ENCODE results near the gene ZNF346.
"Not testable (repeated sequence)": the region's sequence is repeated elsewhere in the genome, so short reads cannot be mapped to it uniquely, and the experiment has no call there.

Gene ZNF346

DNA sequence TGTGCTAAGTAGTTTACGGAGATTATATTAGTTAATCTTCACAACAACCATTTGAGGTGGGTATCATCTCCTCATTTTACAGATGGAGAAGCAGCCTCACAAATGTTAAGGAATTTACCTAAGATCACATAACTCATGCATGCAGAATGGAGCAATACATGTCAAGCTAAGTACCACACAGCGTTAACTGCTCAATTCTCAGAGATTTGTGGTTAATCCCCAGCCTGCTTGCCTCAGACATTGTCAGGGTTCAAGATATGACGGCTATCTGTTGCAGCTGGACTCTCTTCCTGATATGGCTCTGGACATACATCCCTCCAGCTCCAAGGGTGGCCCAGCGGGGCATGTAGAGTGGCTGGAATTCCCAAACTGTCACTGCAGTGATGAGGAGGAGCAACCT lies 7.3 kb upstream of the ZNF346 start:
- DNase-seq = no peak

GRCh38 chr5:177018341-177018740 lies 4.2 kb upstream of the ZNF346 start:
- DNase-seq = no peak

- no peak for DNase-seq
These were observed 2.5 kb upstream of the ZNF346 start for GRCh38 chr5:177020033-177020432.

GRCh38 chr5:177023303-177023664 lies 788 bp downstream of the ZNF346 start:
- no peak for DNase-seq

GRCh38 chr5:177024559-177024958 lies 2.1 kb downstream of the ZNF346 start:
- DNase-seq = no peak

- peak; percentile 34 for DNase-seq
These were observed 2.7 kb downstream of the ZNF346 start for GRCh38 chr5:177025101-177025601.

GRCh38 chr5:177027665-177028064 lies 5.2 kb downstream of the ZNF346 start:
- DNase-seq = no peak

- DNase-seq = no peak
These were observed 7.0 kb downstream of the ZNF346 start for GRCh38 chr5:177029498-177029897.

DNA sequence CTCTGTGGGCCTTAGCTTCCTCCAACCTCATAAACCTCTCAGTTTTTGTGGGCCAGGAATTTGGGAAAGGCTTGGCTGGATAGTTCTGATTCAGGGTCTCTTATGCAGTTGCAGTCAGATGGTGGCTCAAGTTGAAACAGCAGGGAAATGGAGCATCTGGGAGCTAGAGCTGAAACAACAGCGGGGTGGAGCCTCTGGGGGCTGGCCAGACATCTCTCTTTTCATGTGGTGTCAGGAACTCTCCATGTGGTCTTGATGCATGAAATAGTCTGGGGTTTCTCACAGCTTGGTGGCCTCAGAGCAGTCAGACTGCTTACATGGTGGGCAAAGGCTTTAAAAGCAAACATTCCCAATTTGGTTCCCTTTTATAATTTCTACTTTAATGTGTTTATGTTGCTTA lies 13.5 kb downstream of the ZNF346 start:
- peak; percentile 61 for DNase-seq

GRCh38 chr5:177036443-177036842 lies 13.9 kb downstream of the ZNF346 start:
- no peak for DNase-seq

GRCh38 chr5:177036921-177037320 lies 14.4 kb downstream of the ZNF346 start:
- no peak for DNase-seq

- peak; percentile 58 for DNase-seq
These were observed 18.4 kb downstream of the ZNF346 start for GRCh38 chr5:177040814-177041420.

GRCh38 chr5:177041936-177042335 lies 19.4 kb downstream of the ZNF346 start:
- no peak for DNase-seq

DNA sequence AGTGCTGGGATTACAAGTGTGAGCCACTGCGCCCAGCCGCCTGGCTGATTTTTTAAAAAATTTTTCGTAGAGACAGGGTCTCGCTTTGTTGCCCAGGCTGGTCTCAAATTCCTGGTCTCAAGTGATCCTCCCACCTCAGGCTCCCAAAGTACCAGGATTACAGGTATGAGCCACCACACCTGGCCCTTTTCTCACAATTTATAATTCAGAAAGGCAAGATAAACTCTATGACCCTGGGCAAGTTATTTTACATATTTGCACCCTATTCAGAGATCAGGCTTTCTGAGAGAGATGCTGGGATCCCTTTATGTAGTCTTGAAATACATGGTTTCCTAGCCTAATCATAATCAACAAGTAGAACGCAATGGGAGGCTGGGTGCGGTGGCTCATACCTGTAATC lies 20.6 kb downstream of the ZNF346 start:
- DNase-seq = no peak

- DNase-seq = no peak
These were observed 21.5 kb downstream of the ZNF346 start for GRCh38 chr5:177043958-177044357.

GRCh38 chr5:177044641-177045040 lies 22.1 kb downstream of the ZNF346 start:
- DNase-seq = no peak

DNA sequence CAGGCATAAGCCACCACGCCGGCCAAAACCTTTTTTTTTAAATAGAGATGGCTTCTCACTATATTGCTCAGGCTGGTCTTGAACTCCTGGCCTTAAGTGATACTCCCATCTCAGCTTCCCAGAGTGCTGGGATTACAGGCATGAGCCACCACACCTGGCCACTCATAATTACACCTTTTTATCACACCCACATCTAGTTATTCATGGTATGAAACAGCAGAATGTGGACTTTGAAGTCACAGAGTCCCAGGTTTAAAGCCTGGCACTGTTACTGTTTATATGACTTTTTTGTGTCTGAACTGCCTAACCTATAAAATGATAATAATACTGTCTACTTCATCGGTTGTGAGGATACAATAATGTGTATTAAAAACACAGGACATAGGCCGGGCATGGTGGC lies 23.1 kb downstream of the ZNF346 start:
- DNase-seq = no peak

GRCh38 chr5:177048531-177048930 lies 26.0 kb downstream of the ZNF346 start:
- DNase-seq = not testable (repeated sequence)

GRCh38 chr5:177049285-177049684 lies 26.8 kb downstream of the ZNF346 start:
- DNase-seq = no peak

DNA sequence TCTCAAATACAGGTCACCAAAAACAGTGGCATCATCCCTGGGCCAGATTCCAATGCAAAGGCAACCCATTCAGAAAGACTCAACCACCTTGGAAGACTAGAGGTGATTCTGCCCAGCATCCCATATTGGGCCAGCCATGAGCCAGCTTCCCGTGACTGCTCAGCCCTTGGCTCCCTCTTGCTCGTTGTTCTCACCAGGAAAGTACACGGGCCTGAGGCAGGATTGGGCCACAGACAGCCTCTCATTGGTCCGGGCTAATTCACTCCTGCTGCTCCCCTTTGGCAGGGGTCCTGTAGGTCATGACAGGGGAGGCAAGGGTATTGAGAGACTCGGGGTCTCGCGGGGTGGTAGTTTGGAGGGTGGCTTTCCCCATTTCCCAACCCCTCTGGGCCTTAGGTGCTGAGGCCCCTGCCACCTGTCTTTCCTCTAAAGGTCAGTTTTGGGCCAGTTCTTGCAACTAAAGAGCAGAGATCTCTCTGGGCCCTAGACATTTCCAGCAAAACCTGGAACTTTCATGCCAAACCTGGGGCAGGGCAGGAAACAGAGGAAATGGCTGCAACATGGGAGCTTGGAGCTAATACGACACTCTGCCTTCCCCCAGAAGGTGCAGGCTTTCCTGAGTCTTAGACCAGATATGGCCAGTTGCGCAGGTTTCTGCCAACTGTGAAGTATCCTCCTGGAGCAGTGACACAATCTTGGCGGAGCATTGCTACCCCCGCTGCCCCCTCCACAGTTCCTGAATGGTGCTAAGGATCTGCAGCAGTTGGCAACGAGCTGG lies 42.2 kb downstream of the ZNF346 start:
- DNase-seq = no peak

DNA sequence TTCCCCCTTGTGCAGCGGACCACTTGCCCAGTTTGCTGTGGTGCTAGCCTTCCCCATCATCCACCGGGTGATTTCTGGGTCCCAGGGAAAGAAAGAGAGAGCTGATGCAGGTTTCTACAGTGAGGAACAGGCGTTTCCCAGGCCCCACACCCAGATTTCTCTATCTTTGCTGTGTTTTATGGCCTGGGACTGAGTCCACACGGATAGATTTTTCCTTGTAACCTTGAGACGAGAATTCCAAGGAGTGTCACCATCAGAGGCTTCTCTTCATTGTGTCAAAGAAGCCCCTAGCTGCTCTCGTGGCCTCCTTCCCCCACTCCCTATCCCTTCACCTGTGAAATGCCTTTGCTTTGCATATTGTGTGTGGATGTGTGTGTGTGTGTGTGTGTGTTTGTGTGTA lies 43.0 kb downstream of the ZNF346 start:
- no peak for DNase-seq

GRCh38 chr5:177066224-177066623 lies 43.7 kb downstream of the ZNF346 start:
- no peak for DNase-seq

DNA sequence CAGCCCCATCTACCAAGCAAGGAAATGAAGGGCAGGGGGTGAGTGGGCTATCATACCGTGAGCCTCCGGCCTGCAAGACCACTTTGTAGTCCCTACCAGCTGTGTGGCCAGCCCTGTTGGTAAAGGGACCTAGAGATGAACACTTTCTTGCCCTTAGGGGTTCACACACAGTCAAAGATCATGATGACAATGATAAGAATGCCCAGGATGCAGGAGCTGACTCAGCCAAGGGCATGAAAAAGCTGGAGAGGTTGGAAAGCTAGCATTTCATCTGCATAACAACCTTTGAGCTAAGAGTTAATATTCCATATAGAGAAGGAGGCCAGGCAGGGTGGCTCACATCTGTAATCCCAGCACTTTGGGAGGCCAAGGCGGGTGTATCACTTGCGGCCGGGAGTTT lies 45.0 kb downstream of the ZNF346 start:
- DNase-seq = no peak

DNA sequence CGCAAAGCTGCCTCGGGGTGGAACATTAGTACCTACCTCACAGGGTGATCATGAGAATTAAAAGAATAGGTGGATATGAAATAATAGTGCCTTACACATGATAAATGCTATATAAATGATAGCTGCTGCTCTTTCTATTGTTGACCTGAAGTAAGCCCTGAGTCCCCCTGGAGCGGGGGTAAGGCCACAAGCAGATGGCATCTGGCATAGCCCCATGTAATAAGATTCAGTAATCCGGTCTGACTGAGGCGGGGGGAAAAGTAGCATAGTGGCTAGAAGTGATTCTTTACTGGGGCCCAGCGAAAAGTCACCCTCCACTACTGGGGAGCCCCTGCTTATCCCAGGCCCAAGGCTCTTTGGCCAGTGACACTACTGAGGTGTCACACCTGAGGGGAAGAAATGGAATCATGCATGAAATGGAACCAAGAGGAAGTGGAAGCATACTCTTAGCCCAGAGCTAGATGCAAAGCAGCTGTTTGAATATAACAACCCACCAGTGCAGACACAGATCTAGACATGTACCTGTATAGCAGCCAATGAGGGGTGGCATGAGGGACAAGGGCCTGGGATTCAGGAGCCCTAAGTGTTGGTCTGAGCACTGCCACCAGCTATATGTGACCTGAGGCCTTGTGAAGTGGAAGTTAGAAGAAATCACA lies 48.2 kb downstream of the ZNF346 start:
- no peak for DNase-seq

All from fibroblast of upper back skin (primary cell).